ENCODE measurements around the gene CEP170B. TPM values are rescaled to one million over a fixed set of nuclear protein-coding genes. Genes with fewer than 3 reads are reported as not detected.
A peak's percentile ranks its signal among the peaks of the same experiment; 100 is the strongest.

Gene CEP170B
- total and polyA plus RNA-seq, 2 of the 13 experiments (the other 11 are each of a cell fraction or from before 2014, with no cell fraction given): 4.3 to 8.8 TPM

DNA sequence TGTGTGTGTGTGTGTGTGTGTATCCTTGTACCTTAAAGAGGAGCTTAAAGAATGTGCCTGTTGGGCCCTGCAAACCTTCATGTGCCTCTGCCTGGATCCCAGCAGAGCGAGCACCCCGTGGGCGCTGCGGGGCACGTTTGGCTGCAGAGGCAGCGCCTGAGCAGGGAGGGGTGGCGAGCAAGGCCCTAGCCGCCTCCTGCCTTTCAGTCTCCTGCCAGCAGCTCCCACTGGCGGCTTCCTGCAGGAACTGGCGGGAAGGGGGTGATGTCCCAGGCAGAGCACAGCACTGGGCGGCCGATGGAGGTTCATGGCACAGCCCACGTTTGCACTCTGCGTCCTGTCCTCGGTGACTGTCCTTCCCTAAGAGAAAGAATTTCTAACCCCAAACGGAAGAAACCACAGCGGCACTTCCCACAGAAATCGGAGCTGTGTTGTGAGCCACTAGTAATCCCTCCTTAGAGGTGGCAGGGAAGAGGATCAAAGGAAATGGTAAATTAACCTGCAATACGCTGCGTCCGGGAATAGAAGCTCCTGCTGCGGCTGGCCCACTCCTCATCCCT, 44.3 kb upstream of the CEP170B start (continued):
- no peak for TF ChIP-seq SMAD9 (CRISPR knock-in tag; IDR thresholded peaks at IDR 0.05)
- TF ChIP-seq ZNF589 (CRISPR knock-in tag; conservative IDR thresholded peaks at IDR 0.05): no peak
- TF ChIP-seq ZNF33B (CRISPR knock-in tag; IDR thresholded peaks at IDR 0.05): no peak
- no peak for TF ChIP-seq MBNL3 (CRISPR knock-in tag; conservative IDR thresholded peaks at IDR 0.05)
- no peak for TF ChIP-seq GRHL1 (CRISPR knock-in tag; conservative IDR thresholded peaks at IDR 0.05)
- TF ChIP-seq RORA (CRISPR knock-in tag; IDR thresholded peaks at IDR 0.05): no peak
- TF ChIP-seq, protein P1, sequence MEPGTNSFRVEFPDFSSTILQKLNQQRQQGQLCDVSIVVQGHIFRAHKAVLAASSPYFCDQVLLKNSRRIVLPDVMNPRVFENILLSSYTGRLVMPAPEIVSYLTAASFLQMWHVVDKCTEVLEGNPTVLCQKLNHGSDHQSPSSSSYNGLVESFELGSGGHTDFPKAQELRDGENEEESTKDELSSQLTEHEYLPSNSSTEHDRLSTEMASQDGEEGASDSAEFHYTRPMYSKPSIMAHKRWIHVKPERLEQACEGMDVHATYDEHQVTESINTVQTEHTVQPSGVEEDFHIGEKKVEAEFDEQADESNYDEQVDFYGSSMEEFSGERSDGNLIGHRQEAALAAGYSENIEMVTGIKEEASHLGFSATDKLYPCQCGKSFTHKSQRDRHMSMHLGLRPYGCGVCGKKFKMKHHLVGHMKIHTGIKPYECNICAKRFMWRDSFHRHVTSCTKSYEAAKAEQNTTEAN (CRISPR knock-in tag; conservative IDR thresholded peaks at IDR 0.05): no peak
- TF ChIP-seq ZNF569 (CRISPR knock-in tag; IDR thresholded peaks at IDR 0.05; ENCODE audit: borderline replicate concordance): no peak
- no peak for TF ChIP-seq NCOA1 (CRISPR knock-in tag; IDR thresholded peaks at IDR 0.05)
- TF ChIP-seq U2AF2 (IDR thresholded peaks at IDR 0.05; ENCODE audit: low read depth, low read length): no peak
- TF ChIP-seq NR2F2 (IDR thresholded peaks at IDR 0.05; ENCODE audit: borderline replicate concordance, low read depth): no peak
- TF ChIP-seq HNRNPLL (IDR thresholded peaks at IDR 0.05; ENCODE audit: low read depth, low read length, poor library complexity, severe bottlenecking): peak; percentile 42
- no peak for TF ChIP-seq EED (CRISPR knock-in tag; IDR thresholded peaks at IDR 0.05)
- TF ChIP-seq, protein P2, sequence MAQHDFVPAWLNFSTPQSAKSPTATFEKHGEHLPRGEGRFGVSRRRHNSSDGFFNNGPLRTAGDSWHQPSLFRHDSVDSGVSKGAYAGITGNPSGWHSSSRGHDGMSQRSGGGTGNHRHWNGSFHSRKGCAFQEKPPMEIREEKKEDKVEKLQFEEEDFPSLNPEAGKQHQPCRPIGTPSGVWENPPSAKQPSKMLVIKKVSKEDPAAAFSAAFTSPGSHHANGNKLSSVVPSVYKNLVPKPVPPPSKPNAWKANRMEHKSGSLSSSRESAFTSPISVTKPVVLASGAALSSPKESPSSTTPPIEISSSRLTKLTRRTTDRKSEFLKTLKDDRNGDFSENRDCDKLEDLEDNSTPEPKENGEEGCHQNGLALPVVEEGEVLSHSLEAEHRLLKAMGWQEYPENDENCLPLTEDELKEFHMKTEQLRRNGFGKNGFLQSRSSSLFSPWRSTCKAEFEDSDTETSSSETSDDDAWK (CRISPR knock-in tag; IDR thresholded peaks at IDR 0.05): no peak
- no peak for TF ChIP-seq PREB (CRISPR knock-in tag; IDR thresholded peaks at IDR 0.05)
- TF ChIP-seq TCF12 (IDR thresholded peaks at IDR 0.05): no peak
- no peak for TF ChIP-seq TCF12 (CRISPR knock-in tag; IDR thresholded peaks at IDR 0.05)
- TF ChIP-seq ZNF781 (CRISPR knock-in tag; IDR thresholded peaks at IDR 0.05; ENCODE audit: borderline replicate concordance, not compliant biosample characterization): no peak
- no peak for TF ChIP-seq NFE2L1 (CRISPR knock-in tag; IDR thresholded peaks at IDR 0.05; ENCODE audit: borderline replicate concordance)
- no peak for TF ChIP-seq MBD4 (IDR thresholded peaks at IDR 0.05; ENCODE audit: borderline replicate concordance, low read length)
- 0 out of 2 replicates have a peak, but pooled peaks have one; percentile 14 for TF ChIP-seq ZNF12 (CRISPR knock-in tag; IDR thresholded peaks at IDR 0.05)
- TF ChIP-seq ZBTB14 (CRISPR knock-in tag; IDR thresholded peaks at IDR 0.05): no peak
